ENCODE data around the gene COL23A1.
"Not testable (repeated sequence)": the region's sequence is repeated elsewhere in the genome, so short reads cannot be mapped to it uniquely, and the experiment has no call there.

COL23A1 gene

DNA sequence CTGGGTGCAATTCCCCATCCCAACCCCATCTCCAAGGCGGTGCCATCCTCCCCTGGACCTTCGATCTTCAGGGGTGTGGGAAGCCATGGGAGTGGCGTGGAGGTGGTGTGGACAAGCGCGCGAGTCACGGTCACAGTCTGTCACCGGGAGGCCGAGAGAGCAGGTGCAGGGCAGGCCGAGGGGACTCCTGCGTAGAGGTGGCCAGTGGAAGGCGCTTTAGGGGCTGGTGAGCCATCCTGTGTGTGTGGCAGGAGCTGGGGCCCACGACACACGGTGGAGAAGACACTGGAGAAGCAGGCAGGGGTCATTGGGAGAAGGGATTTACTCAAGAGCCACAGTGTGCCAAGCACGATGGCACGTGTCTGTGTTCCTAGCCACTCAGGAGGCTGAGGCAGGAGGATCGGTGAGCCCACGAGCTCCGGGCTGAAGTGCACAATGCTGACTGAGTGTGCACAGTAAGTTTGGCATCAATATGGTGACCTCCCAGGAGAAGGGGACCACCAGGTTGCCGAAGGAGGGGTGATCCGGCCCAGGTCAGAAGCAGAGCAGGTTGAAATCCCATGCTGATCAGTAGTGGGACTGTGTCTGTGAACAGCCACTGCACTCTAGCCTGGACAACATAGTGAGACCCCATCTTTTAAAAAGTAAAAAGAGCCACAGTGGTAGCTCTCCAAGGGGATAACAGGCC lies 212.5 kb downstream of the COL23A1 start:
- DNase-seq (ENCODE audit: low read depth): no peak

GRCh38 chr5:178376921-178377582 lies 213.1 kb downstream of the COL23A1 start:
- DNase-seq (ENCODE audit: low read depth): no peak

- DNase-seq (ENCODE audit: low read depth): no peak
Observed at GRCh38 chr5:178375348-178375747, 214.8 kb downstream of the COL23A1 start.

GRCh38 chr5:178373711-178374110 lies 216.5 kb downstream of the COL23A1 start:
- no peak for DNase-seq (ENCODE audit: low read depth)

GRCh38 chr5:178372142-178372571 lies 218.0 kb downstream of the COL23A1 start:
- DNase-seq (ENCODE audit: low read depth): no peak

DNA sequence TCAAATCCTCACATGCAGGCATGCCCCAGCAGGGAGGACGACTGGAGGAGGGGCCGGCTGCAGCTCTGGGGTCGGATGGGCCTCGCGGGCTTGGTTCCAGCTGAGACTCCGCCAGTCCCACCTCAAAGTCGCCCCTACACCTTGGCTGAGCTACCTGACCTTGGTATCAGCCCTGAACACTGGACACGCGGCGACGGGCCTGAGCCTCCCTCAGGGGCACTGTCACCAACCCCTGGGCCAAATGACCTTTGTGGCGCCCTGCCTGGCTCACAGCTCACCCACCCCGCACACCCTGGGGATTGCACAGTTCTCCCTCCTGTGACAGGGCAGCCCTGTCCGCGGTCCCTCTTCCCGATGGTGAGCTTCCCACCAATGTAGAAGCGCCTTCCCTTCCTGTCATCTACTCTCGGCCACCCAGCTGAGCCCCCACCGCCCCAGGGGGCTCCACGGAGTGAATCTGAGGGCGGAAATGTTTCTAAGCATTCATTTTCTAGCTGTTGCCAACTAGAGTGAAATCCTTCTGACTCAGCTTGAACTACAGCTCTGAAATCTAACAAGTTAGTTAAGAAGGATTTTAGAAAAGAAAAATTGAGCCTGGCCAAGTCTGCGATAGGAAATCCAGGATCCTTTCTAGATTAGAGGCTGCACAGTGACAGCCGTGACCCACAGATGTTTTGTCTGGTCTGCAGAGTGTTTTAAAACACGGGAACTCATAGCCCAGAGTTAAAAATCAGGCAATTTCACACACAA lies 218.7 kb downstream of the COL23A1 start:
- no peak for DNase-seq (ENCODE audit: low read depth)

- DNase-seq (ENCODE audit: low read depth): no peak
Observed at GRCh38 chr5:178370102-178370501, 220.1 kb downstream of the COL23A1 start.

- not testable (repeated sequence) for DNase-seq (ENCODE audit: low read depth)
Observed at GRCh38 chr5:178369469-178369868, 220.7 kb downstream of the COL23A1 start.

- no peak for DNase-seq (ENCODE audit: low read depth)
Observed at GRCh38 chr5:178368716-178369300, 221.4 kb downstream of the COL23A1 start.

- DNase-seq (ENCODE audit: low read depth): no peak
Observed at GRCh38 chr5:178368274-178368673, 221.9 kb downstream of the COL23A1 start.

- no peak for DNase-seq (ENCODE audit: low read depth)
Observed at GRCh38 chr5:178367736-178368120, 222.5 kb downstream of the COL23A1 start.

- no peak for DNase-seq (ENCODE audit: low read depth)
Observed at GRCh38 chr5:178366998-178367735, 223.0 kb downstream of the COL23A1 start.

GRCh38 chr5:178365501-178366440 lies 224.4 kb downstream of the COL23A1 start:
- DNase-seq (ENCODE audit: low read depth): no peak

GRCh38 chr5:178364326-178364675 lies 225.9 kb downstream of the COL23A1 start:
- no peak for DNase-seq (ENCODE audit: low read depth)

GRCh38 chr5:178363501-178364325 lies 226.5 kb downstream of the COL23A1 start:
- DNase-seq (ENCODE audit: low read depth): no peak

GRCh38 chr5:178361657-178362445 lies 228.3 kb downstream of the COL23A1 start:
- no peak for DNase-seq (ENCODE audit: low read depth)

- no peak for DNase-seq (ENCODE audit: low read depth)
Observed at GRCh38 chr5:178360926-178361235, 229.3 kb downstream of the COL23A1 start.

- no peak for DNase-seq (ENCODE audit: low read depth)
Observed at GRCh38 chr5:178360222-178360925, 229.8 kb downstream of the COL23A1 start.

DNA sequence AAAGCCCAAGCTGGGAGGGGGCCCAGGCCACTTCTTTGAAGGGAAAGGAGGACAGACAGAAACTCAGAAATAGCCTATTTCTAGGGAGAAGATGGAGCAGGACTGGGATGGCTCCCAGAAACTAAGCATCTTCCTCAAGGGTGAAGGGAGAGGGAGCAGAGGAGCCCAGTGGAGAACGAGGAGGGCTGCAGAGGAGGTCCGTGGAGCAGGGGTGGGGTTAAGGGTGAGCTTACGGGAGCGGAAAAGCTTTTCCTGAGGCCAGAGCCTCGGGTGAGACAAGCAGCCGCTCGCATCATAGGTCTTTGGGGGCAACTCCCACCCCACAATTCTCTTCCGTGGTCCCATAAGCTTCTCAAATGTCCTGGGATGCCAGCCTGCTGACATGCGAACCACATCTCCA lies 230.5 kb downstream of the COL23A1 start:
- no peak for DNase-seq (ENCODE audit: low read depth)
